Glutamatergic neuron (in vitro differentiated cells): ENCODE measurements around the gene CRIP1. TPM values are rescaled to one million over a fixed set of nuclear protein-coding genes. Genes with fewer than 3 reads are reported as not detected.

Source experiments
- DNase-seq: peaks from one replicate; pipeline ENCODE4 v3.0.0; 2022
- H3K27ac Mint-ChIP-seq: one replicate; pipeline ENCODE4 v1.8.0; 2020; ENCODE audit warnings: mild to moderate bottlenecking, mixed read lengths, inconsistent platforms; ENCODE audit not compliant: unreplicated experiment
- H3K27me3 Mint-ChIP-seq: one replicate; pipeline ENCODE4 v1.8.0; 2020; ENCODE audit warnings: mild to moderate bottlenecking, moderate library complexity, mixed read lengths, inconsistent platforms; ENCODE audit not compliant: unreplicated experiment
- H3K36me3 Mint-ChIP-seq: one replicate; pipeline ENCODE4 v1.8.0; 2020; ENCODE audit warnings: mild to moderate bottlenecking, mixed read lengths, inconsistent platforms; ENCODE audit not compliant: unreplicated experiment
- H3K4me1 Mint-ChIP-seq: one replicate; pipeline ENCODE4 v1.8.0; 2020; ENCODE audit warnings: mild to moderate bottlenecking, low read depth, mixed read lengths, inconsistent platforms; ENCODE audit not compliant: unreplicated experiment
- H3K4me3 Mint-ChIP-seq: one replicate; pipeline ENCODE4 v1.8.0; 2020; ENCODE audit warnings: mild to moderate bottlenecking, mixed read lengths, inconsistent platforms; ENCODE audit not compliant: unreplicated experiment
- H3K9me3 Mint-ChIP-seq: one replicate; pipeline ENCODE4 v1.8.0; 2020; ENCODE audit warnings: mild to moderate bottlenecking, moderate library complexity, mixed read lengths, inconsistent platforms; ENCODE audit not compliant: unreplicated experiment
- total RNA-seq: library from RNA; stranded (reverse); fragmentation: NEBNext Ultra II Directional; extraction: Animal tissue kit (Norgen Biotek cat#: 25700); gene quantifications from one replicate; pipeline ENCODE4 v1.2.1, GENCODE V29; 2021; ENCODE audit not compliant: unreplicated experiment
- TF ChIP-seq, protein P1 (sequence below): fragments of 200-600 bp; sonication (generic); IDR thresholded peaks from one replicate; pipeline ENCODE4 v1.5.0; 2021; ENCODE audit not compliant: partially characterized antibody, unreplicated experiment

CRIP1 gene
- total RNA-seq, 1 donor from 2014 or later: 49.3 TPM

DNA sequence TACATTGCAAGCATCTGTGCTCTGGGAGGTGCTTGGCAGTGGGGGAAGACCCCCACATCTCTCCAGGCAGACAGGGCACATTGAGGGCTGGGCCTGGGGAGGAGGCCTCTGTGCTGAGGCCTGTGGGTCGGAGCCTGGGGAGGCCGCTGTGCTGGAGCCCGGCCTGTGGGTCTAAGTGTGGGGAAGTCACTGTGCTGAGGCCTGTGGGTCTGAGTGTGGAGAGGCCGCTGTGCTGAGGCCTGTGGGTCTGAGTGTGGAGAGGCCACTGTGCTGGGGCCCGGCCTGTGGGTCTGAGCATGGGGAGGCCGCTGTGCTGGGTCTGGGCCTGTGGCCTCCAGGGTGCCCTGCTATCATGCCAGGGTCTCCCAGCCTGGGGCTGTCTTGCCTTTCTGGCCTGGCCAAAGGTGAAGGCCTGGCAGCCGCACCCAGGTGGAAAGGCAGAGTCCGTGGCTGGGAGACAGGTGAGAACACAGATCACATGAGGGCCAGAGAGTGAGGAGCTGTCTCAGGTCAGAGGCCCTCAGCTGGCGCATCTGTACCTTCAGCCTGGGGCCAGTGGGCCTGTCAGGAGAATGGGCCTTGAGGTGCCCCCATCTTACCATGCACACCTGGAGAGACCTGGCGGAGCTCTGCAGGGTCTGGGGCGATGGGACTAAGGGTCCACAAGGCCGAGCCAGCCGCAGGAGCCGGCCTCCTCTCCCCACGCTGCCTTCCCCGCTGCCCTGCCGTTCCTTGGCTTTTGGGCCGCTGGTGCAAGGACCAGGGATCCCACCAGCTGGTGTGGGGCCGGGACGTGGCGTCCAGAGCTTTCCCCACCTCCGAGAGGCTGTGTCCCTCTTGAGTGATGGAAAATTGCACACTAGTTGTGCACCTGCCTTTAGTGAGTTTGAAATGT lies 30.7 kb upstream of the CRIP1 start:
- H3K4me3 Mint-ChIP-seq: no peak overlapping the region
- peaks cover 6% of the 10 kb centered on the region for H3K27me3 Mint-ChIP-seq
- DNase-seq: peak; percentile 8
- no peaks in the 10 kb centered on the region for H3K4me1 Mint-ChIP-seq
- TF ChIP-seq, protein P1, sequence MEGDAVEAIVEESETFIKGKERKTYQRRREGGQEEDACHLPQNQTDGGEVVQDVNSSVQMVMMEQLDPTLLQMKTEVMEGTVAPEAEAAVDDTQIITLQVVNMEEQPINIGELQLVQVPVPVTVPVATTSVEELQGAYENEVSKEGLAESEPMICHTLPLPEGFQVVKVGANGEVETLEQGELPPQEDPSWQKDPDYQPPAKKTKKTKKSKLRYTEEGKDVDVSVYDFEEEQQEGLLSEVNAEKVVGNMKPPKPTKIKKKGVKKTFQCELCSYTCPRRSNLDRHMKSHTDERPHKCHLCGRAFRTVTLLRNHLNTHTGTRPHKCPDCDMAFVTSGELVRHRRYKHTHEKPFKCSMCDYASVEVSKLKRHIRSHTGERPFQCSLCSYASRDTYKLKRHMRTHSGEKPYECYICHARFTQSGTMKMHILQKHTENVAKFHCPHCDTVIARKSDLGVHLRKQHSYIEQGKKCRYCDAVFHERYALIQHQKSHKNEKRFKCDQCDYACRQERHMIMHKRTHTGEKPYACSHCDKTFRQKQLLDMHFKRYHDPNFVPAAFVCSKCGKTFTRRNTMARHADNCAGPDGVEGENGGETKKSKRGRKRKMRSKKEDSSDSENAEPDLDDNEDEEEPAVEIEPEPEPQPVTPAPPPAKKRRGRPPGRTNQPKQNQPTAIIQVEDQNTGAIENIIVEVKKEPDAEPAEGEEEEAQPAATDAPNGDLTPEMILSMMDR: no peak
- H3K9me3 Mint-ChIP-seq: peaks cover 9% of the 10 kb centered on the region
- H3K27ac Mint-ChIP-seq: no peak overlapping the region
- H3K36me3 Mint-ChIP-seq: no peaks in the 10 kb centered on the region

DNA sequence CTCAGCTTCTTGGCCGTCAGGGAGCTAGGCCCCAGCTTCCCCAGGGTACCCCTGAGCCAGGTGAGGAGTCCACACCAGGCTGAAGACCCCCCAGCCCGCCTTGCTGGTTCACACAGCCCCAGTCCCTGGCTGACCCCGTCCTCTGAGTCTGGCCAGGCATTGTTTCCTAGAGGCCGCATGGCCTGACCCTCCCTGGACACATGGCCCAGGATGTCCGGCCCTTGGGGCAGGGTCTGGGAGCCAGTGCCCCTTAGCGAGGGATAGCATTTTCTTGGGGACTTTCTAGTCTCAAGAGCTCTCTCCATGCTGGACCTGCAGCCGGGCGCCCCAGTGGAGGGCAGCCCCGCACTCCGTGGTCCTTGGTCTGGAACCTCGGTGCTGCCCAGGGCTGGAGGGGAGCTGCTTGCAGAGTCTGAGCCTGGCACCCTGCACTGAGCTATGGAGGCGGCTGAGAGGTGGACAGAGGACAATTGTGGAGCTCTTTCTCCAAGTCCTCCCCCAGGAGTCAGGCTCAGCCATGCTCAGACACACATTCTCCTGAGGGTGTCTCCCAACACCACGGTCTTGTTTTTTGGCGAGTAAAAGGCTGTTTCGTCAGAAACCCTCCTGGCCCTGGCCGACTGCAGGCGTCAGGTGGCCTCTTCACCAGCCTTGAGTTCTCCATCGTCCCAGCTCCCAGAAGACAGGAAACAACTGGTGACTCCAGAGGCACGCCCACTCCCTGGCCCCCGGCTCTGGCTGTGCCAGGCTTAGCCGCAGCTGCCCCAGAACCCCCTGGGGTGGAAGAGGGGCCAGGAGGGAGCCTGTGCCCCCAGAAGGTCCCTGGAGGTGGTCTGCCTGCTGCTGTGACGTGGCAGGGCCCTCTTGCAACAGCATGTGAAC lies 29.7 kb upstream of the CRIP1 start:
- no peak overlapping the region for H3K27ac Mint-ChIP-seq
- no peaks in the 10 kb centered on the region for H3K4me1 Mint-ChIP-seq
- H3K9me3 Mint-ChIP-seq: peaks cover 11% of the 10 kb centered on the region
- TF ChIP-seq, protein P1: no peak
- no peaks in the 10 kb centered on the region for H3K36me3 Mint-ChIP-seq
- no peak overlapping the region for H3K4me3 Mint-ChIP-seq
- peaks cover 6% of the 10 kb centered on the region for H3K27me3 Mint-ChIP-seq
- DNase-seq: peak; percentile 15

DNA sequence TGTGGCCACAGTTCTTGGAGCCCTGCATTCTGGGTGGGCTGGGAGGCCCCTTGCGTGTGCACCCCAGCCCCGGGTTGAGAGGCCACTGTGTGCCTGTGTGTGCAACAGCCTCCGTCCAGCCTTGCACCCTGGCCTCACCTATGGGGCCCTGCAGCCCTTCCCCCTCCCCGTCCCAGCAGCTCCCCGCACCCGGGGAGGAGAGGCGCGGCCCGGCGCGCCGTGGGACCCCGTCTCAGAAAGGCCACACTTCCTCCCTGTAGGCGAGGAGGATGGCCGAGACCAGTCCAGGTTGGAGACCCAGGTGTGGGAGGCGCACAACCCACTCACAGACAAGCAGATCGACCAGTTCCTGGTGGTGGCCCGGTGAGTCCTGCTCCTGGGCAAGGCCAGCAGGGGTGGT lies 28.7 kb upstream of the CRIP1 start:
- Mint-ChIP-seq H3K27me3 (peaks cover 6% of the 10 kb centered on the region), H3K4me3 (no peak overlapping the region), H3K4me1 (no peaks in the 10 kb centered on the region), H3K27ac (no peak overlapping the region), H3K9me3 (peaks cover 9% of the 10 kb centered on the region), H3K36me3 (no peaks in the 10 kb centered on the region)
- TF ChIP-seq, protein P1: no peak
- DNase-seq: no peak

DNA sequence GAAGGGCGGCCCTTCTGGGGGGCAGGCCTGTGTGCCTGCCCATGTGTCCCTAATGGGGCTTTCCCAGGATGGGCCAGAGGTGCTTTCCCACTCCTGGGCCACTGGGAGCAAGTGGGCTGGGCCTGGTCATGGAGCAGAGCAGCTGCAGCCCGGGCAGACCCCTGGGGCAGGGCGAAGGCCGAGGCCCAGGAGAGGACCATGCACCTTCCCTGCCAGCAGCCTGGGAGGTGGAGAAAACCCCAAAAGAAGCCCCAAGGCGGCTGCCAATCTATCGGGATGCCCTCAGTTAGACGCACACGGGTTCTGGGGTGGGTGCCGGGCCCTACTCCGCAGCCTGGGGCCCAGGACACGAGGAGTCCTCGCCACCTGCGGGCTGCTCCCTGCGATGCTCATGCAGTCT lies 28.1 kb upstream of the CRIP1 start:
- TF ChIP-seq, protein P1: no peak
- Mint-ChIP-seq H3K27ac (no peak overlapping the region), H3K36me3 (no peaks in the 10 kb centered on the region), H3K4me3 (no peak overlapping the region), H3K9me3 (peaks cover 9% of the 10 kb centered on the region), H3K4me1 (no peaks in the 10 kb centered on the region), H3K27me3 (peaks cover 4% of the 10 kb centered on the region)
- no peak for DNase-seq
